ENCODE results near the gene DGKG. TPM values are rescaled to one million over a fixed set of nuclear protein-coding genes. Genes with fewer than 3 reads are reported as not detected.
A peak's percentile ranks its signal among the peaks of the same experiment; 100 is the strongest.

Gene DGKG
- total RNA-seq, 1 donor from 2014 or later, result 2.2 TPM

DNA sequence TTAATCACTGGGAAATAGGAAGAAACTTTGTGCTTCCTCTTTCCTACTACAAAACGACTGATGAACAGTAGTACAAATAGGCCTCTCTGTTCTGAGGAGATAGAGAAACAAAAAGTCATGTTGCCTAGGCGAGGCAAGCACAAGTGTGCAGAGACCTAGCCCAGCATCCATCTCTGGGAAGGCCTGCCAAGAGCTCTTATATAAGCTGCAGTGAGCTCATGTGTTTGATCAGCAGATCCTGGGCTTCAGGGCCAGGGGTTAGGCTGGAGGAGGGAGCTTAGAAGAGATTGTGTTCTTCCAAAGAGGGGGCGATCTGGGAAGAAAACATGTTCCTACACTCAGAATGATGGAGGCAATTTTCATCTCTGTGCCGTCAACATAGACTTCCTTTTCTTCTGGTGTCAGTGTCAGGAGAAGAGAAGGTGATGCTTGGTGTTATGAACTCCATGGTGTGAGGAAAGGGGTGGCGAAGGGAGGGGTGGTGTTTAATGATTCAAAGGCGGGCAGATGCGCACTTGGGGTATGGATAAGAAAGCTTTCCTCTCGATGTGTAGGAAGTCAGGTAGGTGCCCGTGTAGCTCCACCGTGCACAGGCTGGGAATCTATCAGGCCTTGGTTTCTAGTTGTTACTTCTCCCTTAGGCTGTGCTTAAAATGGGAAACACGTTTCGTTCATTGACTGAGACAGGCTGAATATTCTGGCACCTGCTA, 223.6 kb downstream of the DGKG start:
- no peak for DNase-seq

DNA sequence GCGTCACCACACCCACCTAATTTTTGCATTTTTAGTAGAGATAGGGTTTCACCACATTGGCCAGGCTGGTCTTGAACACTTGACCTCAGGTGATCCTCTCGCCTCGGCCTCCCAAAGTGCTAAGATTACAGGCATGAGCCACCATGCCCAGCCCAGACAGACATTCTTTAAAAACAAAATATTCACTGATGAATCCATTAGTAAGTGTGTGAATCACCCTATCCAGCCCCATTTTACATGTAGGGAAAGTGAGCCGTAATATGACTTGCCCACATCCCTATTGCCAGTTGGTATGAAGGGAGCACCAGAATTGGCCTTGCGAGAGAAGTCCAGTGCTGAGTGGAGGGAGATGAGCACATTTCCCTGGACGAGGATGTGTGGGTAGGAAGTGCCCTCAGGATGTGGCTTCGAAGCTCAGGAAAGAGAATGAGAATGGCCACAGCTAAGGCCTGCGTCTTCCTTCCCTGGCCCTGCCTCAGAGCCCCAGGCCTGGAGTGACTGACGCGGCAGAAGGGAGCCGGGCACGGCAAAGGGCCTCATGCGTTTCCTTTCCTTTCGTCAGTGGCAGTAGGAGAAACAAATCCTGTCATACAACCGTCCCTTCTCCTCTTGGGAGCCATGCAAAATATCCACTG, 224.9 kb downstream of the DGKG start:
- DNase-seq, result no peak

- no peak for DNase-seq
Measured at GRCh38 chr3:186133980-186134379, 228.1 kb downstream of the DGKG start.

DNA sequence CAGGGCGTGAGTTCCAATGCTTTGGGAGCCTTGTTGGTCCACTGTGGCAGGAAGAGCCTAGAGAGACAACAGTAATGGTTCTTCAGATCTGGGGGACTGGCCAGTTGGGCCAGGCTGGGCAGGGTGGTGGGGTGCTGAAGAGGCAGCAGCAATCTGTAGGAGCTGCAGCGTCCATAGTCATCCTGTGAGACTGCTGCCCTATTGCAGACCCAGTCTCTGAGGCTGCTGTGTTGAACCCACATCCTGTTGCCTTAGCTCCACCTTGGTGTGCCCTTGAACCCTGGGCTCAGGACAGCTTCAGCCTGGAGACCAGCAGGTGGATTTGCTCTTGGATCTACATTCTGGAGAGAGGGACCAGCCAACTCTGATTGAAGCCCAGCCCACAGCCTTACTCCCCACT, 229.5 kb downstream of the DGKG start:
- DNase-seq, result no peak

GRCh38 chr3:186129206-186129605, 232.8 kb downstream of the DGKG start:
- no peak for DNase-seq

DNA sequence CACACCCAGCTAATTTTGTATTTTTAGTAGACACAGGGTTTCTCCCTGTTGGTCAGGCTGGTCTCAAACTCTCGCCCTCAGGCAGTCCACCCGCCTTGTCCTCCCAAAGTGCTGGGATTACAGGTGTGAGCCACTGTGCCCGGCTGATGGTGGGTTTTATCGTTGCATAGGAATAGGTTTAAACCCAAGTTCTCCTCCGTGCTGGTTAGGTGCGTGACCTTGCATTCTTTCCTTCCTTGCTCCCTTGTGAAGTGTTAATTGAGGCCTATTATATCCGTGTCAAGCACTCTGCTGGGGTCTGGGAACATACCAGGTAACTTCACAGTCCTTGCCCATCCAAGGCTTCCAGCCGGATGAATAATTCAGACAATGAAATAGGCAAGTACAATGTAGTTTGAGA, 233.9 kb downstream of the DGKG start:
- no peak for DNase-seq

- no peak for DNase-seq
Measured at GRCh38 chr3:186127463-186127862, 234.6 kb downstream of the DGKG start.

GRCh38 chr3:186125118-186125517, 236.9 kb downstream of the DGKG start:
- no peak for DNase-seq

DNA sequence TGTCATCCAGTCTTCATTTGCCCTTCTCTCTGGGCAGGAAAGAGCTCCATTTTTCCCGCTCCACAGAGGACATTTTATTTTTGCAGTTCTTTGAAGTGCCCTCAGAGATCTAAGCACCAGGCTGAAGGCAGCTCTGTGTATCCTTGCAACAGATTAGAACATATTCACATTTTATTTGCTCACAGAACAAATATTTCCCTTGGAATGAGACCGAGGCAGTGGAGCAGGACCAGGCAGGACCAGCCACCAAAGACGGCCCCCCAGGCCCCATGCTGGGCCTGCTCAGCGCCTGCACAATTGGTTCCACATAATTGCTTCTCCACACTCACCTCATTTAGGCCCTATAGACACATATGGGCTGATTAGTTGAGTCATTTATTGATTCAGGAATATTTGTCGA, 237.4 kb downstream of the DGKG start:
- no peak for DNase-seq

DNA sequence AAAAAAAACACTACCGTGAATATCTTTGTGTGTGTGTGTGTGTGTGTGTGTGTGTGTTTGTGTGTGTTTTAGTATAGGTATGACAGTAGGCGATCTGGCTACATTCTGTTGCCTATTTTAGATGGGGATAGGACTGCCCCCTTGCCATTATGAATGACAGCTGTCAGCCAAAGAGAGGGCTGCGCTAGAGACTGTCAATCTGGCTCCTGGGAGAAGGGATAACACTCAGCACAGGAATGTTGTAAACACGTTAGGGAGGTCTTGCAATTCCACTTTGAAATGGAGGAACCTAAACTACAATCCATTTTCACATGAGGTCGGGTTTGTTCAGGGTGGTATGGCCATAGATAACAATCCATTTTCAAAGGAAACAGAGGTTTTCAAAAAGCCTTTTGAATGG, 239.0 kb downstream of the DGKG start:
- DNase-seq, result no peak

DNA sequence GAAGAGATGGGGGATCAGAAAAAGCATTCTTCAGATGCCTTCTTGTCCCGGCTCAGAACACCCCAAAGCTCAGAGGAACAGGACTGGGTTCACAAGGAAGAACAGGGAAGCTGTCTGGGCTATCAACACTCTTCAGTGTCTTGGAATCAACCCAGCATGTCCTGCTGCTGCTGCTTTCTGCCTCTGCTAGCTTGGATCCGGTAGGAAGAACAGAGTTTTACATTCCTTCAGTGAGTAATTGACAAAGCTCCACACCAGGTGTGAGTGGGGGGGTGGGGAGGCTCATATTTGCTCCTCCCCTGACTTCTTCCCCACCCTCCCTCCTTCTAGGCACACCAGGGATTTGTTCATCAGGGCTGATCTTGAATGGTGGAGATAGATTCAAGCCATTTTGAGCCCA, 240.1 kb downstream of the DGKG start:
- DNase-seq, result peak; percentile 57

DNA sequence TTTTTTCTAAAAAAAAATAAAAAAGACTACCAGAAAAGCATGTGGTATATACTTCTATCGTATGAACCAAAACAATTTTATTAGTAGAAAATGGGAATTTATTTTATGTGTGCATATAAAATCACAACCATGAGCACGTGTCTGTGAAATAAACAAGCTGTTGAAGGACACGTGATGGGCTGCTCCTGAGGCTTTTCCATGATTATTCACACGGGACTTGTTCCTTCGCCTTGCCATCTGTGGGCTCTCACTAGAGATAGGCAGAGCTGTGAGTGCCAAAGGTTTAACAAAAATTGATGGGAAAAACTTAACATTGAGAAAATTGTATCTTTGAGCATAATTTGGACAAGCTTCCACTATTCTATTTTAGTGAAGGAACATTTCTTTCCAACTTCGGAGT, 240.8 kb downstream of the DGKG start:
- no peak for DNase-seq

DNA sequence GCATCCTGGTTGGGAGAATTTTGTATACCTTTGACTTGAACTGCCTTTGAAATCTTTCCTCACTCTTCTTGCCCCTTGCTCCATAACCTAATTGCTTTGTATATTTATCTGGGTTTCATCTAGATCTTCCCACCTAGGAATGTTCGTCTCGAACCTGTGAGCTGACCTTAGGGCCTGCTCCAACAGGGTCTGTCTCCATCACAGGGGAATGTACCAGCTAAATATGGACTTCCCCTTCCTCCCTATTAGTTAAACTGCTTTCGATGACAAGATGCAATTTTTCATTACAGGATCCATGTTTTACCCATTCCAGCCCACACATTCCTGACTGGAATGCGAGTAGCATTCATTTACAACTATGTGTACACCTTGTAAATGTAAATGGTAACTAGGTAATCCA, 242.5 kb downstream of the DGKG start:
- no peak for DNase-seq

GRCh38 chr3:186118692-186119091, 243.3 kb downstream of the DGKG start:
- no peak for DNase-seq

GRCh38 chr3:186117521-186118134, 244.4 kb downstream of the DGKG start:
- no peak for DNase-seq

GRCh38 chr3:186115239-186115996, 246.6 kb downstream of the DGKG start:
- DNase-seq, result no peak

- DNase-seq, result peak; percentile 44
Measured at GRCh38 chr3:186110975-186111974, 250.8 kb downstream of the DGKG start.

- DNase-seq, result peak; percentile 70
Measured at GRCh38 chr3:186109897-186110803, 251.9 kb downstream of the DGKG start.

- peak; percentile 100 for DNase-seq
Measured at GRCh38 chr3:186108941-186109865, 252.8 kb downstream of the DGKG start, which contains the start of gene ETV5. ETV5 (minus strand) TSS chr3:186109089; CDS start chr3:186105868, 3,221 bp downstream.
